Stimulated activated CD4-positive, alpha-beta T cell treated with anti-CD3 and anti-CD28 coated beads, Interleukin-4, amount 100 ng/mL, for 24 hours (primary cell): ENCODE results near the gene PARD3B.

Experiments
- DNase-seq: peaks from one replicate; pipeline ENCODE4 v3.0.0-alpha.2; 2020

Gene PARD3B

DNA sequence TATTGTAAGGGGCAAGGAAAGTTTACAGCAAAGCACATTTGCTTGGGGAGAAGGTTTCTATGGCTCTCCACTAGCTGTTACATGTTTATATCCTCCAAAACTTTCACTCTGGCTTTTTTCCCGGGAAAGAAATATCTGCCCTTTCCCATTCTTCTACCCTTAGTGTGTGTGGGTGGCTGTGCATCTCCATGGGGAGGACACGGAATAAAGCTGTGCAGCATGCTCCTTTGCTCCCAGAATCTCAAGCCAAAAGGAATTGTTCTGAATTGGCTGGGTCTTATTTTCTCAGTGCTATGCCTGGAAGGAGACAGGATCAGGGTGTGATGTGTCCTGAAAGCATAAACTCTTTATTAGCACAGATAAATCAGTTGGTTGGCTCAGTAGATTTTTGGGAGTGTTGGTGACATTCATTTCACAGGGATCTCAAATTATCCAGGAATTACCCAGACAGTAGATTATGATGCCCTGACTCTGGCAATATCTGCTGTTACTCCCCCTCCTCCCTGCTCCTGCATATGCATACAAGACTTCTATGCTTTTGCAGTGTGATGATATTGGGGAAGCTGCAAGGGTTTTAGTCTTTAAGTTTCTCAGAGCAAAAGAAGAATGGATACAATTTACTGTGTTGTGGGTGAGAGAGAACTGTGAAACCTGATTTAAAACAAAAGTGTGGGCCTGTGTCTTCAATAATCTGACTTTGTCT is 63.1 kb downstream of the PARD3B start:
- no peak for DNase-seq

DNA sequence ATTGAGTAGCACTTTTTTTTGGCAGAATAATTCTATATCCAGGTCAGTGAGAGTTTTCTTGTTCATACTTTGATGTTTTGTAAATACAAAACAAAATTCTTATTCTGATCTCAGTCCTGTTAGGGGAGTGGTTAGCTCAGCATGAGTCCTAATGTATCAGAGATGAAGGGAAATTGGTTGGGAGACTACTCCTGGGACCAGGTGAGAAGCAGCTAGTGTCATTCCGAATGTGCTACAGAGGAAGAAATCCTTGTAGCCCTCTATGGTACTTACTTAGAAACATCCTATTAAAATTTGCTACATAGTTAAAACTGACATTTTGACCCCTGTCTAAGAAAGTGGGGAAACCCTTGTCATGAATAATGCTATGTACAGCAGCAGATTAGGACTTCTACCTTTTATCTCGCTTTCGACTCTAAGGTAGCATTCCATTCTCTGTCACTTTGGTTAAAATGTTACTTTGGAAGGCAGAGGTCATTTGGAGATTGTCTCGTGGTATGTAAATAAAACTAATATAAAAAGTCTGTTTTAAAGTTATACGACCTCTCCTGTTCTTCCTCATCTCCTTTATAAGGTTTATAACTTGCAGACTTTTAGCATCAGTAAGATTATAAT is 65.8 kb downstream of the PARD3B start:
- no peak for DNase-seq

DNA sequence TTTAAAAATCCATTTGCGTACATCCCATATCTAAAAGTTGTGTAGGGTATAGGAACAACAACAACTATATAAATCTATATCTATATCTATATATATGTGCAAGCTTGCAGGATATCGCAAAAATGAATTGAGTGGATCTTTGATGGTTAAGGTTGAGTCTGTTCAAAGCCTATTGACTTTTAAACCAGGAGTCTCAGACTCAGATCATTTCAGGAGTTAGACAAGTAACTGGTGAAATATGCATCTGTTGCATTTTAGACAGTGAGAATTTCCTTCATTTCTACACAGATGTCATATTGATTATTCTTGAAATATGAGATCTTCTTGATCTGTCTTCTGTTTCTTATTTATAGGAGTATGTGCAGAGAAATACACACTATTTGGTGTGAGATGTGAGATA is 66.5 kb downstream of the PARD3B start:
- DNase-seq: no peak

DNA sequence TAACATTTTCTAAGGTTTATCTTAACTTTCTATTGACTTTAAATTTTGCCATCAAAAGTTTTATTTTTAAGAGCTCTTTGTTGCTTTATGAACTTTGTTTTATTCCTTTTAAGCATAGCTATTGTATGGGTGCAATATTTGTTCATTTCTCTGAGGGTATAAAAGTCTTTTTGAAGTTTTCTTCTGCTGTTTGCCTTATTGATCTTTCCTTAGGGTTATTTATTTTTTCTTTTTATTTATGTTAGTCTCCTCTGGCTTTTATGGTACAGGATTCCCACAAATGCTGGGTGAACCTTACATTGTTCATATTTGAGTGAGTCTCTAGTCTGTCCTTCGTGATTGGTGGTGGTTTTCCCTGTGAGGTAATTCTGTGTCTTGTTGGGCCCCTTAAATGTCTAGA is 68.4 kb downstream of the PARD3B start:
- DNase-seq: no peak

DNA sequence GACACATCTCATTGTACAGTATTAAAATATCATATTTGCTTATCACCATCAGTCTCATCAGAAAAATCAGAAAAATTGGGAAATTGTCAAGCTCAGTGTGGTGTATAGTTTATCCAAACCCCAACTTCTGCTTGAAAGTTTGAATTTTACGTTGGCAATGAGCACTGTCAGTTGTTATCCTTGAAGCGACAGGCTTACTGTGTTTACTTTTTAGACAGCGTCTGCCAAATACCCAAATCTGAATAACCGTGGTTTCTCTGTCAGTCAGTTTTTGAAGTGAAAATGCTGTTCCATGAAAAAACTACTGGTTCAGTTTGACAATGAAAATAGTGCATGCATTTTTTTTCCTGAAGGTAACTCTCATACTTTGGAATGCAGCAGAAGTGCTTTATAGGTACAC is 70.2 kb downstream of the PARD3B start:
- DNase-seq: no peak

DNA sequence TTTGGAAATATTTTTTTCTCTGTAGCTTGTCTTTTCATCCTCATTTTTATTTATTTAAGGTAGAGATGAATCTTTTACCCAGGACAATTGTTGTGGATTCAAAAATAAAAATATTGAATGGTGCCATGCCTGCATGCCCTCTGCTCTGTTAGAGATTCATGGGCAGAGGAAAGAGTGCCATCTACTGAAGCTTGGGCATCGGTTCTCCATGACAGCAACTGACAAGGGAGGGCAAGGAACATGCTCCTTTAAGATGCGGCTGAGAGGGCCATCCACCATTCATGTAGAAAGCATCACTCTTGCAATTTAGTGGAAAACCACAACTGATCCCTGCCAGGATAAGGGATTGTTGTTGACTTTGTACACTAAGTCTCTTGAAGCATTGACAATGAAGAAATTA is 79.9 kb downstream of the PARD3B start:
- no peak for DNase-seq

DNA sequence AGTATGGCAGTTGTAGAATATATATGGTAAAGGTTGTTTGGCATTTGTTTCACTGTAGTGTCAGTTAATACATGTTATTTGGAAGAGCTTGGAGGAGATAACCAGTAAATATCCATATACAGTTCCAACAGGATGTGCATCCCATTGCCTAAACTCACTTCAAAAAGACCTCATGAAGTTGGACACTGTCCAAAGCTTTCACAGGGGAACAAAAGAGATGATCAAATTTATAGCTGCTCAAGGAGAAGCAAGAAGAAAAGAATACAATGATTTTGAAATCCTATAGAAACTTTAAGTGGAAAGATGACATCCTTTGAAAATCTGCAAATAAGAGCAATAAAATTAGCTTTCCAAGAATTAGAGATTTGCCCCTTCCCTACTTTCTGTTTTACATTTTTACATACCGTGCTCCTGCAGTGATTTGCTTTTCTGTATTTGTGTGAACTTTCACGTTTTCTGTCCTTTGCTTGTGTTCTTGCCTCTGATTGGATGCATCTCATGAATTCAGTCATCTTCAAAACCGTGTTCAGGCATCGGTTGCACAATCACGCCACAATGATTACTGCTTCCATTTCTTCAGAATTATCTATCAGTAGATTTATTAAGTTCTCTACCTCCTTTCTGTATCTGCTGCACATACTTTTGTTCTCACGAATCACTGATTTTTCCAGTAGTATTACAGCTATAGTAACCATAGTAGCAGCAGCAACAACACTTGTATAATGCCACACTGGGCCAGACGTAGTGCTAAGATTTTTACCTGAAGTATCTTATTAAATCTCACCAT is 83.8 kb downstream of the PARD3B start:
- DNase-seq: no peak

DNA sequence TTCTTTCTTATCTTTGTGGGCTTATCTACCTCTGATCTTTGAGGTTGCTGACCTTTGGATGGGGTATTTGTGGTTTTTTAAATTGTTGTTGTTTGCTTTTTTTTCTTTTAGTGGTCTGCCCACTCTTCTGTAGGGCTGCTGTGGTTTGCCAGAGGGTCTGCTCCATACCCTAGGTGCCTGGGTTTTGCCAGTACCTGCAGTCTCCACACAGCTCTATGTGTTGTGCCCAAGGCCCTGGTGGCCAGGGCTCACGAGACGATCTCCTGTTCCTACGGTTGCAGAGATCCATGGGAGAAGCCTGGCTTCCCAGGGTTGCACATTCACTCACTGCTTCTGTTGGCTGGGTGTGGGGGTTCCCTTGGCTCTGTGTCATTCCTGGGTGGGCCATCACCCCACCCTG is 87.1 kb downstream of the PARD3B start:
- no peak for DNase-seq

DNA sequence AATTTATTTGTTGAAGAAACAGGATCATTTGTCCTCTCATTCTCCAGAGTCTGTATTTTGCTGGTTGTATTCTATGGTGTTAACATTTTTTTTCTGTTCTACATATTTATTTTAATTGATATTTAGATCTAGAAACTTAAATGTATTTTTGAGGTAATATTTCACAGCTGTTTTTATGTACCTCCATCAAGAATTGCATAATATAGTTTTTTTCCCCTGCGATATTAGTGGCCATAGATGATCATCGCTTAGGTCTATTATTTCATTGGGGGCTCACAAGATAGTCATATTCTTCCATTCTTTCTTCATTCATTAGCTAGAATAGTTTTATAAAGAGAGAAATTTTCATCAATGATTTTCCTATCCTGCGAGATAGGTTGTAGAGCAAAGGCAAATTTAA is 89.3 kb downstream of the PARD3B start:
- DNase-seq: no peak

DNA sequence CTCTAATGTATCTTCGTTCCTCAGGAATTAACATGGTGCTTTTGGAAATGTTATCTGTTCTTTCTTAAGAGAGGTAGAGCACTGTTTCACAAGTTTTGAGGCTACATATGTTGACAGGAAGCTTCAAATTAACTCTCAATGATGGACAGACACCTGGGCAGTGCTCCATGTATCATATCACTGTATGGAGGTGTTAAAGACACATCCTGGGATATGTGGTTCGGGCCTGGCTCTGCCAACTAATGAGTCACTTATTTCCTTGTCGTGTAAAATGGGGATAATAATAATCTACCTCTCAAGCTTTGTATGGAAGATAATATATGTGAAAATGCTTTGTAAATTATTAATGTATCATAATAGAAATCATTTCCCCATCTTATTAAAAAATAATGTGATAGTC is 90.2 kb downstream of the PARD3B start:
- DNase-seq: no peak

DNA sequence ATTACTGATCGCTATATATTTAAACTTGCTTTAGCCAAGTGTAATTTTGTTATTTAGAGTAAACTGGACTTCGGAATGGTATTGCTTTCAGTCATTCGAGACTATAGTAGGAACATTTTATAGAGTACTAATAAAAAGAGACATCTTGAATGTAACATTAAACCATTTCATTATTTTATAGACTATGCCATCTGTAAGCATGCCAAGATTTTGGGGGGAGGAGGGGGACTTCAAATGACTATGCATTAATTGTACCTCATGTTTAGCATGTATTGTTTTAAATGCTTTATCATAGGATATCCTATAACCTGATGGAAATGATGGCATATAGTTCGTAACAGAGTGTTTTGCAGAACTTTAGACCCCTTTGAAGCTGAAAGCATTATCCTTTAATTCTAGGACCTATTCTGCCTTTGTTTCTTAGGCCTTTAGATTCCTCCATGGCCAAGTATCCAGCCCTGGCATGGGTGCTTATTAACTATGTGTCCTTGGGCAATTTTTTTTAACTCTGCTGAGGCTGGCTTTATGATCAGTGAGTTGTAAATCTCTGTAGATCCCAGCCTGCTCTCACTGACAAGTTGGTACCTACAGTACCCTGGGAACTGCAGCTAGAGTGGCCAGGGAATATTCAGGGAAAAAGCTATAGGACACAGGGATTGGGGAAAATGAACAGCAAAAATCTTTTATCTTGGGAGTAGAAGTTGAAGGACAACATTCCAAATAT is 93.4 kb downstream of the PARD3B start:
- no peak for DNase-seq

DNA sequence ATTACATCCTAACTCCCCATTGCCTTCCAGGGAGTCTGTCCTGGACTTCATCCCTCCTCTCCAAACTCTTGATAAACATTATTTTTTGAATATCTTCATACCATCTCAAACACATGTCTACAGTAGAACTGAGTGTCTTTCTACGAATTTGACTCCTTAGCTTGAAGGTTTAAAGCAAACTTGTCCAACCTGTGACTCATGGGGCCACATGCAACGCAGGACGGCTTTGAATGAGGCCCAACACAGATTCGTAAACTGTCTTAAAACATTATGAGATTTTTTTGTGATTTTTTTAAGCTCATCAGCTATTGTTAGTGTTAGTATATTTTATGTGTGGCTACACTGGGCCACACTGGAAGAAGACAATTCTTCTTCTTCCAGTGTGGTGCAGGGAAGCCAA is 98.1 kb downstream of the PARD3B start:
- no peak for DNase-seq

DNA sequence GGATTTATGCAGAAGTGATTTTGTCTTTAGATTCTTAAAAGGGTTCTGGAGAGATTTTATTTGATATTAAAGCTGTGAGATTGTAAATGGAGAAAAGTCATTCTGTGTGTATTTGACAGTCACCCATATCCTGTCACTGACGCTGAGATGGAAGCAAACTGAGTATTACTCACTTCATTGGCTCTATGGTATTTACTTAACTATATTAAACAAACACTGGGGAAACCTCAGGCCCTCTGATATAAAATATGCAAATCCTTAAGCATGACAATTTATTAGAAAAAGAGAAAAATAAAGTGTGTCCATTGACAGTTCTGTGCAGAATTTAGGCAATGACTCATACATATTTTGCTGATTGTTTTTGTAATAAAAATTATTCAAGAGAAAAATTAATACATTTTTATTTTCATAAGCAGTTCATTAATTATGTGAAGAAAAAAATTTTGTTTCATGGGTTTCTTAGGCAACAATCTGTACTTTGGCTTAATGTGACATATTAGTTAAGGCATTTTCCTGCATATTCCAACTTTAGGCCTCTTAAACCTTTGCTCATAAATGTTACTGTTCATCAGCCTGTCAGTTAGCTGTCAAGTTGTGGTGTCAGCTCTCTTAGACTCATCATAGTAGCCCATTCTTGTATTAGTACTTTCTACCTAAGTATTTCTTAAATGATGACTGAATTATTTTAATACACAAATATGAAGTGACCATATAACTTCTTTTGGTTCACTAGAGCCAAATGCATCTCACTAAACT is 99.9 kb downstream of the PARD3B start:
- no peak for DNase-seq

DNA sequence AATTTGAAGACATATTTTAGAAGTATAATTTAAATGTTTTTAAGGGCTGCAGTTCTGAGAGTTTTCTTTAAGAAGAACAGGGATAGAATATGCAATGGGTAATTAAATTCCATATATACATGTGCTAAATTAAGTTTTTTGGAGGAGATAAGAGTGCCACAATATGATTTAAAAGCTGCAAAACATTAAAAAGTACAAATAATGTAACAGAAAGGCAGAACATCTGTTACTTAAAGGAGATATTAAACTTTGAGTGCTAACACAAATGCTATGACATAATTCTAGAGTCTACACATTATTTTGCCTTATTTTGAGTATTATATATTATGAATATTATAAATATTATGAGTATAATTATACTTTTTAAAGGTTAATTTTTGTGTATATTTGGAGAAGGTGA is 102.4 kb downstream of the PARD3B start:
- no peak for DNase-seq

DNA sequence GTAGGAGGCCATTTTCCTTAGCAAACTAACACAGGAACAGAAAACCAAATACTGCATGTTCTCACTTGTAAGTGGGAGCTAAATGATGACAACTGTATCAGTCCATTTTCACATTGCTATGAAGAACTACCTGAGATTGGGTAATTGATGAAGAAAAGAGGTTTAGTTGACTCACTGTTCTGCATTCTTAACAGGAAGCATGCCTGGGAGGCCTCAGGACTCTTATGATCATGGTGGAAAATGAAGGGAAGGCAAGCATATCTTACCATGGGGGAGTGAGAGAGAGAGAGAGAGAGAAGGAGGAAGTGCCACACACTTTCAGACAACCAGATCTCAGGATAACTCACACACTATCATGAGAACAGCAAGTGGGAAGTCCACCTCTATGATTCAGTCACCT is 105.3 kb downstream of the PARD3B start:
- no peak for DNase-seq

DNA sequence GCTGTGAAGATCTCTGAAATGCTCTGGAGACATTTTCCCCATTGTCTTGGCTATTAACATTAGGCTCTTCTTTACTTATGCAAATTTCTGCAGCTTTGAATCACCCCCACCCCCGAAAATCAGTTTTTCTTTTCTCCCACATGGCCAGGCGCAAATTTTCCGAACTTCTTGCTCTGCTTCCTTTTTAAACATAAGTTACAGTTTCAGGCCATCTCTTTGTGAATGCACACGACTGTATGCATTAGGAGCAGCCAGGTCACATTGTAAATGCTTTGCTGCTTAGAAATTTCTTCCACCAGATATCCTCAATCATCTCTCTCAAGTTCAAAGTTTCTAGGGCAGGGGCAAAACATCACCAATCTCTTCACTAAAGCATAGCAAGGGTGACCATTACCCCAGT is 106.8 kb downstream of the PARD3B start:
- no peak for DNase-seq

DNA sequence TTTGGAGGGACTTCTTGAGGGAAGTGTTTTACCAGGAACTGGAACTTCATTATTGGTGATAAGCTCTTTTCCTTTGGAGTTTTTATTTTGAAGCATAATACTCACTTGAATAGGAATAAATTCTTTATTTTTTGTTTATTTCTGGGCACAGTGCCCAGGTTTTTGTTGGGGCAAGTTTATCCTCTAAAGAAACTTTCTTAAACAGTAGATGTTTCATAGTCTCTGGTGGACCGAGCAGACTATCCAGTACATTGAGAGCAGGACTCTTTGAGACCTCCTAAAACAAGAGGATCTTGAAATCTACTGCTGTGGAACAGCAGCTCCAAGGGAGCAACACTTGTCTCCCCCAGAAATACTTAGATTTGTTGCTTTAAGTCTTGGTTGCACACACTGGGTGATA is 109.4 kb downstream of the PARD3B start:
- DNase-seq: no peak

DNA sequence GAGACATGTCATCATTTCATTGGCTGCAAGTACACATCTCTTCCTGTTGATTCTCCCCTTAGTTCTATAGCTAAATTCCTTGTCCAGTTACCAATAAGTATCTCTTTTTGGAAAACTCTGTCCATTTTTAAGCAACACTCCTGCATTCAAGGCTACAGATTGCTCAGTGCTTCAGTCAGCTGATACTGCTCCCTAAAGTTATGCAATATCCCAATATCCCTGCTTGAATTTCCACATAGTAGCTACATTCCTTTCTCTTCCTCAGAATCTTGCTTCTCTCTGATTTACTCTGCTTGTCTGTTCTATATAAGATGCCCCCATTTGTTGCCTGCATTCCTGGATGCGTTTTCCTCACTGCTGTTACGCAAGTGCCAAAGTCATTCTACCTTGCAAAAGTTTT is 109.8 kb downstream of the PARD3B start:
- no peak for DNase-seq

DNA sequence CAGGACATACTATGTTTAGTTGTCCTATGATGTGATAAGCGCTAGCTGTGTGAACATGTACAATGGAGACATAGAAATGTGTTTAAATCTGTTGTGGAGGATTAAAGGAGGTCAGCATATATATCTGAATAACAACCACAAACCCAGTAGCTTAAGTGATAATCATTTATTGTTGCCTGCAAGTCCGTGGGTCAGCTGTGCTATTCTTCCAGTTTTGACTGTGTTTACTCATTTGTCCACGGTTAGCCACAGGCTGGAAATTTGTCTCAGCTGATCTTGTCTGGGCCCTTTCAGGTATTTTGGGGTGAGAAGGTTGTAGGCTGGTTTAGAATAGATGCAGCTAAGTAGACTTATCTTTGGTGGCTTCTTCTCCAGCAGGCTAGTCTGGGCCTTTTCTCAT is 110.4 kb downstream of the PARD3B start:
- no peak for DNase-seq

DNA sequence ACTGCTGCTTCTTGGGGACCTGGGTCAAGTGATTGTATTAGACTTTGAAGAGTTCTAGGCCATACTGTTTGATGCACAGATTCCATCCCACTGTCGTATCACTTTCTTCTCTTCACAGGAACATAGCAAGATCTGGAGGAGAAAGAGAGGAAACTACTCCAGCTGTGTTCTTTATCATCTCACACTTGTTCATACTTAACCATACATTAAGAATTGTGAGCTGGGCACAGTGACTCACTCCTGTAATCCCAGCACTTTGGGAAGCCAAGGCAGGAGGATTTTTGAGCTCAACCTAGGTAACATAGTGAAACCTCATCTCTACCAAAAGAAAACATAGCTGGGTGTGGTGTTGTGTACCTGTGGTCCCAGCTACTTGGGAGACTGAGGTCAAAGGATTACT is 111.7 kb downstream of the PARD3B start:
- no peak for DNase-seq

DNA sequence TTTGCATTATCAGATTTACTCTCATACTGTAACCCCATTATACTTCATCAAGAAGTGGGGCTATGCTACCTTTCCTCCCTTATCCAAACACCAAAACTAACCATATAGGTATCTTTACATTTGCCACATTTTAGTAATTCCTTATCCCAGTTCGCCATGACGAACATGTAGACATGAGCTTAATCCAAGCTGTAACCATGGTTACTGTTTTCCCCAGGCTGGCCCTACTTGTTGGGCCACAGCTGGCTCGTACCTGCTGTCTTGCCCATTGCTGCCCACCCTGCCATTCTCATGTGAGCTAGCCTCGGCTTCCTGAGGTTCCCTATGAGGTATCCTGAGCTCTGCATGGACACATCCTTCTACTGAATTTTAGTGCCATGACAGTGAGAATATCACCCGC is 117.7 kb downstream of the PARD3B start:
- DNase-seq: no peak

DNA sequence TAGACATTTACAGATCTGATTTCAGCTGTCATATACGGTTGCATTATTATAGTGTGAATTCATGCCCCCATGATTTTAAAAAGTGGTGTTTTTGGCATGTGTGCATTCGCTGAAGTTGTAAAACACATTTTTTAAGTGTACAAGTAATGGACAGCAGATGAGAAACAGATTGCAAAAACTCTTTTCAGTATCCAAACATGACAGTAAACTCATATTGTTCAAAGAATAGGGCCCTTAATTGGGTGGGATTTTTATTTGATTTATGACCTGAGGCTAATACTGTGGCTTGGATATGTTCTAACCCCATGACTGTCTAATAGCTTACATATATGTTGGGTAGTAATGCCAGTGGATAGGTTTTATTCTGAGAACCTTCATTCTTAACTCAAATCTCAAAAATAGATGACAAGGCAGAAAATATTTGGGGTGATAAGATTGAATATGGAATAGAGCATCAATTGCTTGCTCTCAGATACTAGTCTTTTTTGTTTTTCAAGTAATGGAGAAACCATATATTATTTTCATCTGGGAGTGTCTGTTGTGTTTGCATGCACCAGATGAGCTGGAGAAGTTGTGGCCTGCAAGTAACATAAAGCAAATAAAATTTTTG is 118.6 kb downstream of the PARD3B start:
- DNase-seq: no peak
